Measurements from ENCODE around the gene ERBIN.

ERBIN gene

GRCh38 chr5:65961633-65962032 lies 35.3 kb downstream of the ERBIN start:
- TF ChIP-seq, protein P1, sequence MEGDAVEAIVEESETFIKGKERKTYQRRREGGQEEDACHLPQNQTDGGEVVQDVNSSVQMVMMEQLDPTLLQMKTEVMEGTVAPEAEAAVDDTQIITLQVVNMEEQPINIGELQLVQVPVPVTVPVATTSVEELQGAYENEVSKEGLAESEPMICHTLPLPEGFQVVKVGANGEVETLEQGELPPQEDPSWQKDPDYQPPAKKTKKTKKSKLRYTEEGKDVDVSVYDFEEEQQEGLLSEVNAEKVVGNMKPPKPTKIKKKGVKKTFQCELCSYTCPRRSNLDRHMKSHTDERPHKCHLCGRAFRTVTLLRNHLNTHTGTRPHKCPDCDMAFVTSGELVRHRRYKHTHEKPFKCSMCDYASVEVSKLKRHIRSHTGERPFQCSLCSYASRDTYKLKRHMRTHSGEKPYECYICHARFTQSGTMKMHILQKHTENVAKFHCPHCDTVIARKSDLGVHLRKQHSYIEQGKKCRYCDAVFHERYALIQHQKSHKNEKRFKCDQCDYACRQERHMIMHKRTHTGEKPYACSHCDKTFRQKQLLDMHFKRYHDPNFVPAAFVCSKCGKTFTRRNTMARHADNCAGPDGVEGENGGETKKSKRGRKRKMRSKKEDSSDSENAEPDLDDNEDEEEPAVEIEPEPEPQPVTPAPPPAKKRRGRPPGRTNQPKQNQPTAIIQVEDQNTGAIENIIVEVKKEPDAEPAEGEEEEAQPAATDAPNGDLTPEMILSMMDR (IDR thresholded peaks at IDR 0.05; ENCODE audit: insufficient read depth, low read length, poor library complexity, severe bottlenecking): no peak
- no peak for TF ChIP-seq EZH2phosphoT487 (conservative IDR thresholded peaks at IDR 0.05; ENCODE audit: low read length)
- Histone ChIP-seq H3K79me2 (ENCODE audit: insufficient read depth, low read length) (peaks cover 85% of the 10 kb centered on the region), H3K27ac (ENCODE audit: low read depth, low read length) (no peak overlapping the region), H4K20me1 (ENCODE audit: low read depth, low read length) (peaks cover 46% of the 10 kb centered on the region), H3K9me2 (replicated peaks; ENCODE audit: insufficient read depth, low read length) (no peaks in the 10 kb centered on the region), H3K4me3 (ENCODE audit: insufficient read depth, low read length, poor library complexity, severe bottlenecking) (no peak overlapping the region), H3F3A (ENCODE audit: insufficient read depth) (peaks cover 8% of the 10 kb centered on the region; the same call in 1 of the 2 replicates), H3K36me3 (ENCODE audit: low read length) (no peaks in the 10 kb centered on the region), H3K9me3 (ENCODE audit: insufficient read depth, low read length) (no peaks in the 10 kb centered on the region), H3K9ac (ENCODE audit: low read length) (no peak overlapping the region), H3K4me2 (ENCODE audit: low read depth, low read length, poor library complexity, severe bottlenecking) (no peak overlapping the region), H3K27me3 (ENCODE audit: low read length) (no peaks in the 10 kb centered on the region), H2AFZ (ENCODE audit: low read depth, low read length, severe bottlenecking) (no peak overlapping the region)

- peaks cover 93% of the 10 kb centered on the region for H3K79me2 ChIP-seq (ENCODE audit: insufficient read depth, low read length)
- H3K9ac ChIP-seq (ENCODE audit: low read length): no peak overlapping the region
- H3K9me2 ChIP-seq (replicated peaks; ENCODE audit: insufficient read depth, low read length): no peaks in the 10 kb centered on the region
- H3F3A ChIP-seq (ENCODE audit: insufficient read depth): peaks cover 2% of the 10 kb centered on the region; the same call in 1 of the 2 replicates
- no peak overlapping the region for H2AFZ ChIP-seq (ENCODE audit: low read depth, low read length, severe bottlenecking)
- peaks cover 9% of the 10 kb centered on the region; the same call in 1 of the 2 replicates for H3K36me3 ChIP-seq (ENCODE audit: low read length)
- H3K9me3 ChIP-seq (ENCODE audit: insufficient read depth, low read length): no peaks in the 10 kb centered on the region
- H3K4me2 ChIP-seq (ENCODE audit: low read depth, low read length, poor library complexity, severe bottlenecking): no peak overlapping the region
- peaks cover 53% of the 10 kb centered on the region for H4K20me1 ChIP-seq (ENCODE audit: low read depth, low read length)
- H3K27me3 ChIP-seq (ENCODE audit: low read length): no peaks in the 10 kb centered on the region
- H3K27ac ChIP-seq (ENCODE audit: low read depth, low read length): no peak overlapping the region
- H3K4me3 ChIP-seq (ENCODE audit: insufficient read depth, low read length, poor library complexity, severe bottlenecking): no peak overlapping the region
- TF ChIP-seq, protein P1 (IDR thresholded peaks at IDR 0.05; ENCODE audit: insufficient read depth, low read length, poor library complexity, severe bottlenecking): no peak
- no peak for TF ChIP-seq EZH2phosphoT487 (conservative IDR thresholded peaks at IDR 0.05; ENCODE audit: low read length)
These were observed 41.1 kb downstream of the ERBIN start for GRCh38 chr5:65967288-65968066.

DNA sequence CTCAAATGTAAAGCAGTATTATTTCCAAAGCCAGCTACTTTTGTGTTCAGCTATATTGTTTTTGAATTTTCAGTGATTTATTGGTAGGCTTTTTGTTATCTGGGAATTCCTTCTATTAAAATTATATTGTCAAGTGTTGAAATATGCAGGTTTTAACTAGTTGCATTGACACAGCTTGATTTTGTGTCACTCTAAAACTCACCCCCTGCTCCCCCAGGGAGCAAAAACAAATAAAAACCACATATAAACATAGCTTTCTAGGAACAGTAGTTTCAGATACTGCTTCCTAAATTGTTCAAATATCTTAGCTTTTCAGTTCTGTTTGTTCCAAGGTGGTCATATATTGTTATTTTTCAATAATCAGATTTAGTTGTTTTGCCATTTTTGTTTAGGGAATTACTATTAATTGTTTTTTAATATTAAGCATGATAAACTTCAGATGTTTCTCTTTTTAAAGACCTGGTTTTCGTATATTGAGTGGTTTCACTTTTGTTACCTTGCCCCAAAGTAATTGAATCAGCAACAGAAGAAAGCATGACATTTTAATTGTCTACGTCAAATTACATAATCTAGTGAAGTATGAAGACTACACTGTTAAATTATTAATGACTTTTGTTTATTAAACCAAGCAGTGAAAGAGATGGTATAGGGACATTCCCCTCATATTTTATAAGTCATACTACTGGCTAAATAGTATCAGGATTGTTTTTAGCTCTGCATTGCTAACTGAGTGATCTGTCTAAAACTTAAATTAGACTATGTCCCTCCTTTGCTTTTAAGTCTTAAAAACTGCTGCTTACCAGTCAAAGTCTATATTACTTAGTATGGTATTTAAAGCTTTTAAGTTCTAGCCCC lies 43.4 kb downstream of the ERBIN start:
- H3K36me3 ChIP-seq (ENCODE audit: low read length): peaks cover 13% of the 10 kb centered on the region; the same call in 1 of the 2 replicates
- no peak overlapping the region for H3K9ac ChIP-seq (ENCODE audit: low read length)
- H3K9me3 ChIP-seq (ENCODE audit: insufficient read depth, low read length): 0 out of 2 replicates have a peak, but pooled peaks cover 4% of the 10 kb centered on the region
- H3K79me2 ChIP-seq (ENCODE audit: insufficient read depth, low read length): peaks cover 92% of the 10 kb centered on the region
- no peak overlapping the region for H3K27ac ChIP-seq (ENCODE audit: low read depth, low read length)
- no peaks in the 10 kb centered on the region for H3K27me3 ChIP-seq (ENCODE audit: low read length)
- peak overlapping the region; percentile 21 for H3K4me2 ChIP-seq (ENCODE audit: low read depth, low read length, poor library complexity, severe bottlenecking)
- H3K4me3 ChIP-seq (ENCODE audit: insufficient read depth, low read length, poor library complexity, severe bottlenecking): no peak overlapping the region
- H4K20me1 ChIP-seq (ENCODE audit: low read depth, low read length): peaks cover 57% of the 10 kb centered on the region
- no peak overlapping the region for H2AFZ ChIP-seq (ENCODE audit: low read depth, low read length, severe bottlenecking)
- no peak for TF ChIP-seq EZH2phosphoT487 (conservative IDR thresholded peaks at IDR 0.05; ENCODE audit: low read length)
- TF ChIP-seq, protein P1 (IDR thresholded peaks at IDR 0.05; ENCODE audit: insufficient read depth, low read length, poor library complexity, severe bottlenecking): no peak
- no peaks in the 10 kb centered on the region for H3K9me2 ChIP-seq (replicated peaks; ENCODE audit: insufficient read depth, low read length)
- H3F3A ChIP-seq (ENCODE audit: insufficient read depth): no peaks in the 10 kb centered on the region; the same call in 1 of the 2 replicates
